HPDE6-E6E7 (cell line): ENCODE data around the gene ZC3H10.
A peak's percentile ranks its signal among the peaks of the same experiment; 100 is the strongest.
"Not testable (repeated sequence)": the region's sequence is repeated elsewhere in the genome, so short reads cannot be mapped to it uniquely, and the experiment has no call there.

Experiments
- DNase-seq: peaks from one replicate; pipeline ENCODE4 v3.0.0; 2011; ENCODE audit warnings: missing footprints; ENCODE audit errors: extremely low spot score

Gene ZC3H10, protein sequence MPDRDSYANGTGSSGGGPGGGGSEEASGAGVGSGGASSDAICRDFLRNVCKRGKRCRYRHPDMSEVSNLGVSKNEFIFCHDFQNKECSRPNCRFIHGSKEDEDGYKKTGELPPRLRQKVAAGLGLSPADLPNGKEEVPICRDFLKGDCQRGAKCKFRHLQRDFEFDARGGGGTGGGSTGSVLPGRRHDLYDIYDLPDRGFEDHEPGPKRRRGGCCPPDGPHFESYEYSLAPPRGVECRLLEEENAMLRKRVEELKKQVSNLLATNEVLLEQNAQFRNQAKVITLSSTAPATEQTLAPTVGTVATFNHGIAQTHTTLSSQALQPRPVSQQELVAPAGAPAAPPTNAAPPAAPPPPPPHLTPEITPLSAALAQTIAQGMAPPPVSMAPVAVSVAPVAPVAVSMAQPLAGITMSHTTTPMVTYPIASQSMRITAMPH

DNA sequence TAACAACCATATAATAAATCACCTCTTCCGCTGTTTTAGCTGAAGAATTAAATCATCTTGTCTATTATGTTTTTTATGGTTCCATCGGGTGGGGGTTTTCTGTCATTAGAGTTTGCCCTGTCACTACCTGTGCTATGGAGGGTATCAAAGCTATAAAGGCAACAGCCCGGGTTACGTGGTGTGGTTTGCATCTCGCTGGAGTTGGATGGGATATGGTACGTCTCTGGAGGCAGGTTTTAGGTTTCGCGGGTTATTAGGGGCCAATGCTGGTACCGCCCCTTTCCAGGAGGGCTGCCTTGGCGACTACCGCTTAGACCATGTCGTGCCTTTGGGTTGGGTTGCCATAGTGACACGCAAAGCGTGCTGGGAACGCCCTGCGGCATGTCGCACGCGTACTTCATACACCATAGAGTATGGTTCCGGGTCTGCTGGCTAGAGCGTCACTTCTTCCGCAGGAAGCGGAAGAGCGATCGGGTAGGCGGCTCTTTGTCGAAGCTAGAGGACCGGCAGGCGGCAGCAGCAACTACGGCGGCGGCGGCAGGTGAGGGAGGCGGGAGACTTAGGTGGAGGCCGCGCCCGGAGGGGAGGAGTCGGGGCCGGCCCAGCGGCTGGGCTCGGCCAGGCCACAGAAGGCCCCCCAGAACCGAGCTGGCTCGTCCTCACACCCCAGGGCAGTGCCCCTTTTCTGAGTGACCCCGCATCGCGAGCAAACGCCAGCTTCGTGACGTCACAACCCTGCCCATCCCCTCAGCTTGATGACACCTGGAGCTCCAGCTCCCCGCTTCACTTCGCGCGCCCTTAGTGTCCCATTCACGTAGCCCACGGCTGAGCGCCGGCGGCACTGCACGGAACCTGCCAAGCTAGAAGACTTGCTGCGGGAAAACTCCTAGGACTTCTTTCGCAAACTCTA lies at the start of gene ZC3H10:
TSS of gene ZC3H10 (plus strand) at position 489 of the 910 bp plus-strand sequence. CDS start 2,297 bp downstream, outside the sequence.
- peak; percentile 88 for DNase-seq

DNA sequence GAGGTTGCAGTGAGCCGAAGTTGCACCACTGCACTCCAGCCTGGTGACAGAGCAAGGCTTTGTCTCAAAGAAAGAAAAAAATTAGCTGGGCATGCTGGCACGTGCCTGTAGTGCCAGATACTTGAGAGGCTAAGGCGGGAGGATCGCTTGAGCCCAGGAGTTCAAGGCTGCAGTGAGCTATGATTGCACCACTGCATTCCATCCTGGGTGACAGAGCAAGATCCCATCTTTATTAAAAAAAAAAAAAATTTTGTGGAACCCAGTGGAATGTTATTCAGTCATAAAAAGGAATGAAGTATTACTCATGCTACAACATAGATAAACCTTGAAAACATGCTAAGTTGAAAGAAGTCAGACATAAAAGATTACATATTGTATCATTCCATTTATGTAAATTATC lies 46.4 kb upstream of the ZC3H10 start:
- DNase-seq: no peak

GRCh38 chr12:56074396-56074795 lies 43.7 kb upstream of the ZC3H10 start:
- no peak for DNase-seq

GRCh38 chr12:56077966-56078365 lies 40.1 kb upstream of the ZC3H10 start:
- not testable (repeated sequence) for DNase-seq

- DNase-seq: no peak
These were observed 39.6 kb upstream of the ZC3H10 start for GRCh38 chr12:56078427-56078826.

DNA sequence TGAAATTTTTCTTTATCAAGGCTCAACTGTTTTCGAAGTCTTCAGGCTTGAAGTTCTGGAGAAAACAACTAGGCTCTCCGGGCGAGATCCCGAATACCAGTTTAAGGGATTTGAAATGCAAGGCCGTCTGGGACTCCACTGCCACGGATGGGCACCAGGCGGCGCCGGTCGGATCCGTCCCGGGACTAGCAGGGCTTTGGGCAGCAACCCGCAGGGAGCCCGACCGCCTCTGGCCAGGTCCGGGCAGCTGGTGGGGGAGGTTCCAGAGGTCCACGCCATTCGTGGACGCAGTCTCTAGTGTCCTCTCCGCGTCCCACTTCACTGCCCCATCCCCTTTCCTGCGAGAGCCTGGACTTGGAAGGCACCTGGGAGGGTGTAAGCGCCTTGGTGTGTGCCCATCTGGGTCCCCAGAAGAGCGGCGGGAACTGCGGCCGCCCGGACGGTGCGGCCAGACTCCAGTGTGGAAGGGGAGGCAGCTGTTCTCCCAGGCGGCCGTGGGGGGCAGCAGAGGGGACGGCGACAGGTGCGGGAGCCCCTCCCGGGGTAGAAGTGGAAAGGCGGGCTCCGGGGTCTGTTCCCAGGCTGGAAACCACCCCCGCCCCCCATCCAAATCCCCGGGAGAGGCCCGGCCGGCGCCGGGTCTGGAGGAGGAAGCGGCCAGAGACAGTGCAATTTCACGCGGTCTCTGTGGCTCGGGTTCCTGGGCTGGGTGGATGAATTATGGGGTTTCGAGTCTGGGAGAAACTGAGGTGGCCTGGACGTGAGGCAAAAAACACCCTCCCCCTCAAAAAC lies 38.9 kb upstream of the ZC3H10 start:
- peak; percentile 87 for DNase-seq

DNA sequence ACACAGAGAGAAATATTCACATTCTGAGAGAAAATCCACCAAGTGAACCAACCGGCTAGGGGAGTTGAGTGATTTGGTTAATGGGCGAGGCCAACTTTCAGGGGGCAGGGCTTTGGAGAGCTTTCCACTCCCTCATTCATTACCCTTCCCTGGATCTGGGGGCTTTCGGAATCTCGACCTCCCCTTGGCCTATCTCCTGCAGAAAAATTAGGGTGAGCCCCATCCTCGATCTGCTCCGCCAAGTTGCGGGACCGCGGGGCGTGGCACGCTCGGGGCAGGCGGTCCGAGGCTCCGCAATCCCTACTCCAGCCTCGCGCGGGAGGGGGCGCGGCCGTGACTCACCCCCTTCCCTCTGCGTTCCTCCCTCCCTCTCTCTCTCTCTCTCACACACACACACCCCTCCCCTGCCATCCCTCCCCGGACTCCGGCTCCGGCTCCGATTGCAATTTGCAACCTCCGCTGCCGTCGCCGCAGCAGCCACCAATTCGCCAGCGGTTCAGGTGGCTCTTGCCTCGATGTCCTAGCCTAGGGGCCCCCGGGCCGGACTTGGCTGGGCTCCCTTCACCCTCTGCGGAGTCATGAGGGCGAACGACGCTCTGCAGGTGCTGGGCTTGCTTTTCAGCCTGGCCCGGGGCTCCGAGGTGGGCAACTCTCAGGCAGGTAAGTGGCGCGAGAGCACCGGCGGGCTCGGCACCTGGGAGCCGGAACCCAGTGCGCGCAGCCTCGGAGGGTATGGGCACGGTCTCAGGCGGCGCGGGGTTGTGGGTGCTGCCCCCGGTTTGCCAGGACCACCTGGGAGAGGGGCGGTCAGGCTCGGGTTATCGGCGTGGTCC lies 38.1 kb upstream of the ZC3H10 start, which contains the start of gene ERBB3:
TSS of gene ERBB3 (plus strand) at position 443 of the 833 bp plus-strand sequence. CDS start at position 579, 136 bp downstream.
- DNase-seq: peak; percentile 87

GRCh38 chr12:56080556-56081138 lies 37.4 kb upstream of the ZC3H10 start:
- no peak for DNase-seq

DNA sequence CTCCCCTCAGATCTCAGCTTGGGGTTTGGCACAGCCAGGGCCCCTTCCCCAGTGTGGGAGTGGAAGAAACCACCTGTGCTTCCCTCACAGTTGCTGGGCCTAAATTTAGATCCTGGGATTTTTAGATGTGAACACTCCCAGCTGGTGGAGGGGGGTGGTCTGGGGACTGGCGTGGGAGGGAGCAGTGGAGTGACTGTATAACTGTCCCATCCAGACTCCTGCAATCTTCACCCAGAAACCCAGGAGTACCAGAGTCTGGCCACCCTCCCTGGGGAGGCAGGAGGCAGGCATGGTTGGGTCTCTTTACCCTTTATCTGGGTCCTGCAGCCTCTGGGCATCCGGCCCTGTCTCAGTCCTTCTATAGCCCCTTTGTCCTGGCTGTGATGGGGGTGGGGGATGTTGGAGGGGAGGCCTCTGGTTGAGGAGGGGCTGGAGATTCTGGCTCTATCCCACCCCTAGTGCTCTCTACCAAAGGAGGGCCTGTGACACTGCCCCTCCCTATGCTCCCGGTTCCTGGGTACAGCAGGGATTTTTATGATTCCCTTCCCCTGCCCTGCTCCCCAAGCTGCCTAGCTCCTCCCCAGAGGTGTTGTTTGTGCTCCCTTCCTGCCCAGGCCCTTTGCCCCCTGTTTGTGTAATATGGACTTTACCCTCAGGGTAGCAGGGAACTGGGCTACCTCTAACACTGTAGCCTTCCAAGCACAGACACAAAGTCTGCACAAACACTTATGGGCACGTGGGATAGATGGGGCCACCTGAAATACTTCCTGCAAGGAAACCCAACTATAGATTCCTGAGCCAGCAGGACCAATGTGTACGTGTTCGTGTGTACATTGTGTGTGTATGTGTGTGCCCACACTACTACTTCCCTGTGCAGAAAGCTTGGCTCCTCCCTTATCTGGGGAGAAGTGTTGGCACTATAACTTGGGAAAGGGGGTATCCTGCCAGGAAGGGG lies 36.4 kb upstream of the ZC3H10 start:
- DNase-seq: no peak

- DNase-seq: no peak
These were observed 35.7 kb upstream of the ZC3H10 start for GRCh38 chr12:56082382-56082781.

GRCh38 chr12:56082967-56083366 lies 35.1 kb upstream of the ZC3H10 start:
- DNase-seq: no peak

DNA sequence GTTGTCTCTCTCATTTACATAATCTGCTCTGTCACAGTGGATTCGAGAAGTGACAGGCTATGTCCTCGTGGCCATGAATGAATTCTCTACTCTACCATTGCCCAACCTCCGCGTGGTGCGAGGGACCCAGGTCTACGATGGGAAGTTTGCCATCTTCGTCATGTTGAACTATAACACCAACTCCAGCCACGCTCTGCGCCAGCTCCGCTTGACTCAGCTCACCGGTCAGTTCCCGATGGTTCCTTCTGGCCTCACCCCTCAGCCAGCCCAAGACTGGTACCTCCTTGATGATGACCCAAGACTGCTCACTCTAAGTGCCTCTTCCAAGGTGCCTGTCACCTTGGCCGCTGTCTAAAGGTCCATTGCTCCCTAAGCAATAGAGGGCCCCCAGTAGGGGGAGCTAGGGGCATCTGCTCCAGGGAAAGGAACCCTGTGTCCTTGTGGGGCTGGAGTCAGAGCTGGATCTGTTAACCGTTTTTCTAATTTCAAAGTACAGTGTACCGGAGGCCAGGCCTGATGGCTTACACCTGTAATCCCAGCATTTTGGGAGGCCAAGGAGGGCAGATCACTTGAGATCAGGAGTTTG lies 33.0 kb upstream of the ZC3H10 start:
- DNase-seq: no peak

DNA sequence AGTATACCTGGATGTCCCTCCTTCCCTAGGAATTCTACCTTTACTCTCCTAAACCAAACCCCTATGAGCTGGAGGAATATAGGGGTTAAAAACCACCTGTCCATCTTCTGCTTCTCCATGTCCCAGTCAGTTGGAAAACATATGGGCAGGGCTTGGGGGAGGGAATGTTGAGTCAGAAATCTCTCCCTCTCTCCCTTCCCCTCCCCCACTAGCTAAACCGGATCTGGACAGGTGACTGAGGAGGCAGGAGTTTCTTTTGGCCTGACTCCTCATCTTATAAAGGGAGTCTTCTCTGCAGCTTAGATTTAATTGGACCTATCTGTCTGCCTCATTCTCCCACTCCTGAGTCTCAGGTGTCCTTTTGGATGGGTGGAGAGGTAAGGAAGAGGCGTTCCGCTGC lies 32.0 kb upstream of the ZC3H10 start:
- peak; percentile 43 for DNase-seq

- no peak for DNase-seq
These were observed 31.5 kb upstream of the ZC3H10 start for GRCh38 chr12:56086608-56087007.

DNA sequence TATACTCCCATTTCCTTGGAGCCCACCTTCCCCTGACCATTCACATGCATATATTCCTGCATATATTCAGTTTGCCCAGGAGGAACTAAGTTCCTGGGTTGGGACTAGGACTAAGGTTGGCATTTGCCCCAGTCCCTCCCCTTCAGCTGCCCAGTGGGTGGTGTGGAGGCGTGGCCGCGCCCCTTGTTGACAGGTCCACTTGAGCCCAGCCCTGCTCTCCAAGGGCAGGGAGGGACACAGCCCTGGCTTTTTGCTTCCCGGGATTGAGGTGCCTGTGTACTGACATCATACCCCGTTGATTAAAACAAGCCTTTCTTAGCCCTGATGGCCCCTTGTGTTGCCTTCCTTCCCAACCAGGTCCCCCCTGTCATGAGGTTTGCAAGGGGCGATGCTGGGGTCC lies 30.8 kb upstream of the ZC3H10 start:
- no peak for DNase-seq

DNA sequence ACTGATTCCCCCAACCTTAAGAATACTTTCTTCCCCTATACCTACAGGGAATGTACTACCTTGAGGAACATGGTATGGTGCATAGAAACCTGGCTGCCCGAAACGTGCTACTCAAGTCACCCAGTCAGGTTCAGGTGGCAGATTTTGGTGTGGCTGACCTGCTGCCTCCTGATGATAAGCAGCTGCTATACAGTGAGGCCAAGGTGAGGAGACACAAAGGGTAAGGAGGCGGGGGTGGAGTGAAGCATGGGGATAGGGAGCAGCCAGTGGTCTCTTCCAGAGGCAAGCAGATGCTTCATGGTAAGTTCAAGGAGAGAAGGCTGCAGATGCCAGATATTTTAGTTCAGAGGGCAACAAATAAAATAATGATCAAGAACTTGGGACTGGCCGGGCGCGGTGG lies 20.3 kb upstream of the ZC3H10 start:
- no peak for DNase-seq

GRCh38 chr12:56098592-56098991 lies 19.5 kb upstream of the ZC3H10 start:
- DNase-seq: no peak

- DNase-seq: no peak
These were observed 18.3 kb upstream of the ZC3H10 start for GRCh38 chr12:56099787-56100186.

DNA sequence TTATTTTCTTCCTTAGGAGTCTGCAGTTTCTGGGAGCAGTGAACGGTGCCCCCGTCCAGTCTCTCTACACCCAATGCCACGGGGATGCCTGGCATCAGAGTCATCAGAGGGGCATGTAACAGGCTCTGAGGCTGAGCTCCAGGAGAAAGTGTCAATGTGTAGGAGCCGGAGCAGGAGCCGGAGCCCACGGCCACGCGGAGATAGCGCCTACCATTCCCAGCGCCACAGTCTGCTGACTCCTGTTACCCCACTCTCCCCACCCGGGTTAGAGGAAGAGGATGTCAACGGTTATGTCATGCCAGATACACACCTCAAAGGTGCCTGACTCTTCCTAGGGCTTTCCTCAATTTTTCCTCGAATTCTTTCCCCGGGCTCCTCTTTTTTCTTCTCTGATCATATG lies 17.0 kb upstream of the ZC3H10 start:
- no peak for DNase-seq
